PC-3 (cell line): ENCODE measurements around the gene ADAM12.

Source experiments
- EZH2 ChIP-seq: fragments of 300-600 bp; sonication (generic); IDR thresholded peaks from one replicate; pipeline ENCODE4 v1.6.1; 2017; ENCODE audit warnings: antibody characterized with exemption, mild to moderate bottlenecking, low read length; ENCODE audit not compliant: unreplicated experiment
- TF ChIP-seq, protein P1 (sequence below): fragments of 300-600 bp; sonication (generic); conservative IDR thresholded peaks from 2 replicates; pipeline ENCODE4 v1.5.1; 2017; ENCODE audit warnings: antibody characterized with exemption, low read depth, mild to moderate bottlenecking, low read length

- TF ChIP-seq, protein P1, sequence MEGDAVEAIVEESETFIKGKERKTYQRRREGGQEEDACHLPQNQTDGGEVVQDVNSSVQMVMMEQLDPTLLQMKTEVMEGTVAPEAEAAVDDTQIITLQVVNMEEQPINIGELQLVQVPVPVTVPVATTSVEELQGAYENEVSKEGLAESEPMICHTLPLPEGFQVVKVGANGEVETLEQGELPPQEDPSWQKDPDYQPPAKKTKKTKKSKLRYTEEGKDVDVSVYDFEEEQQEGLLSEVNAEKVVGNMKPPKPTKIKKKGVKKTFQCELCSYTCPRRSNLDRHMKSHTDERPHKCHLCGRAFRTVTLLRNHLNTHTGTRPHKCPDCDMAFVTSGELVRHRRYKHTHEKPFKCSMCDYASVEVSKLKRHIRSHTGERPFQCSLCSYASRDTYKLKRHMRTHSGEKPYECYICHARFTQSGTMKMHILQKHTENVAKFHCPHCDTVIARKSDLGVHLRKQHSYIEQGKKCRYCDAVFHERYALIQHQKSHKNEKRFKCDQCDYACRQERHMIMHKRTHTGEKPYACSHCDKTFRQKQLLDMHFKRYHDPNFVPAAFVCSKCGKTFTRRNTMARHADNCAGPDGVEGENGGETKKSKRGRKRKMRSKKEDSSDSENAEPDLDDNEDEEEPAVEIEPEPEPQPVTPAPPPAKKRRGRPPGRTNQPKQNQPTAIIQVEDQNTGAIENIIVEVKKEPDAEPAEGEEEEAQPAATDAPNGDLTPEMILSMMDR: no peak
- TF ChIP-seq EZH2: no peak
Measured at GRCh38 chr10:126058507-126058906, 329.8 kb downstream of the ADAM12 start.
